ENCODE results near the gene PAX1.

DNA sequence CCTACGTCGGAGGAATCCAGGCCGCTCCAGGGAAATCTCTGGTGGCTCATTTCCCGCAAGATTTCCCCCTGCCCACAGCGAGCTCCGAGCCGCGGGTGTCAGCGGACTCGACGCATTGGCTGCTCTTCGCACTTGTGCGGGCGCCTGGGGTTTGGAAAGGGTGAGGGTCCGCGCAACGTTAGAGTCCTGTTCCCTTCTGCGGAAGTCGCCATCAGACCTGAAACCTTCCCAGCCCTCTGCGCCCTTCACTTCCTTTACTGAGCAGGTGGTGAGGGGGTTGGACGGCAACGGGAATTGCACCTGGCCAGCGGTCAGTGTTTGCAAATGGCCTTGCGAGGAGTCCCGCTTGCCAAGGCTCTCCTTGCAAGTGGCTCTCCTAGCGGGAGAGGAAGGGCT, 8.4 kb downstream of the PAX1 start:
- TF ChIP-seq CTCF (conservative IDR thresholded peaks at IDR 0.05 in 1 of 2, IDR thresholded peaks at IDR 0.05 in 1 of 2; ENCODE audit: low read depth in 1 of 2, low read length in 2 of 2) (no peak), EZH2 (IDR thresholded peaks at IDR 0.05; ENCODE audit: low read length, missing control alignments) (no peak)
